GM23338 (cell line): ENCODE measurements around the gene NUP54.

Experiments
- CREB1 ChIP-seq: fragments of 250-450 bp; sonication (Bioruptor Pico); IDR thresholded peaks from 2 replicates; pipeline ENCODE4 v1.5.0; 2020; ENCODE audit warnings: low read depth, mild to moderate bottlenecking, moderate library complexity
- CTCF ChIP-seq, 2 experiments: fragments of 200-600 bp in 1 of 2; sonication (generic) in 1 of 2; conservative IDR thresholded peaks; 2 replicates each; pipeline versions ENCODE4 v1.5.1 to v1.6.1; 2016 to 2017; ENCODE audit warnings: antibody characterized with exemption in 2 of 2, low read depth in 2 of 2, mild to moderate bottlenecking in 2 of 2, moderate library complexity in 1 of 2
- ETS1 ChIP-seq: IDR thresholded peaks from 2 replicates; pipeline ENCODE4 v1.6.1; 2016; ENCODE audit warnings: antibody characterized with exemption
- EZH2 ChIP-seq: fragments of 200-600 bp; sonication (generic); IDR thresholded peaks from one replicate; pipeline ENCODE4 v1.8.0; 2017; ENCODE audit warnings: antibody characterized with exemption, mild to moderate bottlenecking, low read depth; ENCODE audit not compliant: unreplicated experiment
- EZH2phosphoT487 ChIP-seq: fragments of 200-600 bp; sonication (generic); IDR thresholded peaks from one replicate; pipeline ENCODE4 v1.8.1; 2018; ENCODE audit warnings: antibody characterized with exemption; ENCODE audit not compliant: unreplicated experiment
- JUNB ChIP-seq: IDR thresholded peaks from one replicate; pipeline ENCODE4 v1.6.1; 2016; ENCODE audit warnings: antibody characterized with exemption; ENCODE audit not compliant: unreplicated experiment
- NANOG ChIP-seq: IDR thresholded peaks from 2 replicates; pipeline ENCODE4 v1.6.1; 2016; ENCODE audit warnings: antibody characterized with exemption, borderline replicate concordance
- POLR2AphosphoS5 ChIP-seq: IDR thresholded peaks from 2 replicates; pipeline ENCODE4 v1.6.1; 2016; ENCODE audit warnings: antibody characterized with exemption, low read depth
- REST ChIP-seq: IDR thresholded peaks from one replicate; pipeline ENCODE4 v1.6.1; 2018; ENCODE audit warnings: antibody characterized with exemption; ENCODE audit not compliant: unreplicated experiment
- STAT1 ChIP-seq: IDR thresholded peaks from one replicate; pipeline ENCODE4 v1.6.1; 2016; ENCODE audit warnings: antibody characterized with exemption; ENCODE audit not compliant: unreplicated experiment
- ZNF114 ChIP-seq: fragments of 250-450 bp; sonication (Bioruptor Pico); IDR thresholded peaks from 2 replicates; pipeline ENCODE4 v1.5.0; 2020; ENCODE audit warnings: mild to moderate bottlenecking, moderate library complexity
- ZNF331 ChIP-seq: fragments of 250-450 bp; sonication (Bioruptor Pico); IDR thresholded peaks from 2 replicates; pipeline ENCODE4 v1.5.0; 2020; ENCODE audit warnings: low read depth, mild to moderate bottlenecking, moderate library complexity

- TF ChIP-seq JUNB (no peak), EZH2 (no peak), CTCF (conservative IDR thresholded peaks at IDR 0.05; ENCODE audit: low read depth in 2 of 2) (no peak), POLR2AphosphoS5 (no peak), REST (no peak), EZH2phosphoT487 (no peak), ZNF114 (CRISPR knock-in tag) (no peak), CREB1 (no peak), ZNF331 (CRISPR knock-in tag) (no peak), NANOG (no peak), ETS1 (no peak), STAT1 (no peak)
Observed at GRCh38 chr4:76156635-76157034, 8.4 kb upstream of the NUP54 start.
